Measurements from ENCODE around the gene POLR2H. TPM values are rescaled to one million over a fixed set of nuclear protein-coding genes. Genes with fewer than 3 reads are reported as not detected.

POLR2H gene
- total RNA-seq, 4 donors from 2014 or later: 42.4 to 116 (median 66.2) TPM

DNA sequence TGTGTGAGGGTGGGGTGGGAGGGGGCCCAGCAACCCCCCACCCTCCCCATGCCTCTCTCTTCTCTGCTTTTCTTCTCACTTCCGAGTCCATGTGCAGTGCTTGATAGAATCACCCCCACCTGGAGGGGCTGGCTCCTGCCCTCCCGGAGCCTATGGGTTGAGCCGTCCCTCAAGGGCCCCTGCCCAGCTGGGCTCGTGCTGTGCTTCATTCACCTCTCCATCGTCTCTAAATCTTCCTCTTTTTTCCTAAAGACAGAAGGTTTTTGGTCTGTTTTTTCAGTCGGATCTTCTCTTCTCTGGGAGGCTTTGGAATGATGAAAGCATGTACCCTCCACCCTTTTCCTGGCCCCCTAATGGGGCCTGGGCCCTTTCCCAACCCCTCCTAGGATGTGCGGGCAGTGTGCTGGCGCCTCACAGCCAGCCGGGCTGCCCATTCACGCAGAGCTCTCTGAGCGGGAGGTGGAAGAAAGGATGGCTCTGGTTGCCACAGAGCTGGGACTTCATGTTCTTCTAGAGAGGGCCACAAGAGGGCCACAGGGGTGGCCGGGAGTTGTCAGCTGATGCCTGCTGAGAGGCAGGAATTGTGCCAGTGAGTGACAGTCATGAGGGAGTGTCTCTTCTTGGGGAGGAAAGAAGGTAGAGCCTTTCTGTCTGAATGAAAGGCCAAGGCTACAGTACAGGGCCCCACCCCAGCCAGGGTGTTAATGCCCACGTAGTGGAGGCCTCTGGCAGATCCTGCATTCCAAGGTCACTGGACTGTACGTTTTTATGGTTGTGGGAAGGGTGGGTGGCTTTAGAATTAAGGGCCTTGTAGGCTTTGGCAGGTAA is 16.0 kb upstream of the POLR2H start:
- 43% methylated on average over 14 of the region's 14 CpGs for WGBS

DNA sequence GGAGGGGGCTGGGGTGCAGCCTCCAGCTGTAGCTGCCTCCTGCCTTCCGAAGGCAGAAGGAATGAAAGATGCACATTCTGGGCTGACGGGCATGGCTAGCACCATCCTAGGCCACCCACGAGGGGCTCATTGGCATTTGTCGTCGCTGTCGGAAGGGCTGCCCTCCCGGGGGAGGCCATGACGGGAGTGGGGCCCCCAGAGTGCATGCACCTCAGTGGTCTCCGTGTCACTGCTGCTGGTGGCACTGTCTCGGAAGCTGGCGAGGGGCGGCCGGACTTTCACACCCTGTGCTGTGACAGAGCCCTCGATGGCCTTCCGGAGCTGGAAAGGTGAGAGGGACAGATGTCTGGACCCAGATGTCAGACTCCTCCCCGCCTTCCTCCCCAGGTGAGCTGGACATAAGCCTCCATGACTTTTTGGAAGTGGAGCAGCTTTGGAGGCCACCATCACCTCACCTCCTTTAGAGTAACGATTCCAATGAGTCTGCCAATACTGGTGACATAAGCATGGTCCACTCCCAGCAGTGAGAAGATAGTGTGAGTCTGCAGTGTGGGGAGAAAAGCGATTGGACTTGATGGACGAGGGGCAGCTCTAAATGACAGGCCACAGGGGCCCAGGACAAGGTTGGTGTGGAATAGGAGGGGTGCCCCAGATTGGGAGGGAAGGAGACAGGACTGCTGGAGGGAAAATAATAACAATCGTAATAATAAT is 14.9 kb upstream of the POLR2H start:
- WGBS: 84% methylated on average over 5 of the region's 20 CpGs
- no peak for DNase-seq (ENCODE audit: low spot score in 2 of 2)
- Histone ChIP-seq H3K9me3 (no peaks in the 10 kb centered on the region), H3K4me3 (no peak overlapping the region), H3K36me3 (peaks cover 26% of the 10 kb centered on the region), H3K27me3 (no peaks in the 10 kb centered on the region), H3K27ac (no peak overlapping the region), H3K4me1 (peaks cover 28% of the 10 kb centered on the region)
- TF ChIP-seq POLR2A (IDR thresholded peaks at IDR 0.05): no peak
- TF ChIP-seq, protein P1, sequence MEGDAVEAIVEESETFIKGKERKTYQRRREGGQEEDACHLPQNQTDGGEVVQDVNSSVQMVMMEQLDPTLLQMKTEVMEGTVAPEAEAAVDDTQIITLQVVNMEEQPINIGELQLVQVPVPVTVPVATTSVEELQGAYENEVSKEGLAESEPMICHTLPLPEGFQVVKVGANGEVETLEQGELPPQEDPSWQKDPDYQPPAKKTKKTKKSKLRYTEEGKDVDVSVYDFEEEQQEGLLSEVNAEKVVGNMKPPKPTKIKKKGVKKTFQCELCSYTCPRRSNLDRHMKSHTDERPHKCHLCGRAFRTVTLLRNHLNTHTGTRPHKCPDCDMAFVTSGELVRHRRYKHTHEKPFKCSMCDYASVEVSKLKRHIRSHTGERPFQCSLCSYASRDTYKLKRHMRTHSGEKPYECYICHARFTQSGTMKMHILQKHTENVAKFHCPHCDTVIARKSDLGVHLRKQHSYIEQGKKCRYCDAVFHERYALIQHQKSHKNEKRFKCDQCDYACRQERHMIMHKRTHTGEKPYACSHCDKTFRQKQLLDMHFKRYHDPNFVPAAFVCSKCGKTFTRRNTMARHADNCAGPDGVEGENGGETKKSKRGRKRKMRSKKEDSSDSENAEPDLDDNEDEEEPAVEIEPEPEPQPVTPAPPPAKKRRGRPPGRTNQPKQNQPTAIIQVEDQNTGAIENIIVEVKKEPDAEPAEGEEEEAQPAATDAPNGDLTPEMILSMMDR (IDR thresholded peaks at IDR 0.05): no peak
- TF ChIP-seq POLR2AphosphoS5 (IDR thresholded peaks at IDR 0.05): no peak
- no peak for TF ChIP-seq EP300 (IDR thresholded peaks at IDR 0.05)

More for the DNA sequence above, 16.0 kb upstream of the POLR2H start:
- H3K4me1 ChIP-seq: peaks cover 34% of the 10 kb centered on the region
- H3K27ac ChIP-seq: peak overlapping the region; percentile 55
- H3K27me3 ChIP-seq: no peaks in the 10 kb centered on the region
- H3K4me3 ChIP-seq: no peak overlapping the region
- peaks cover 26% of the 10 kb centered on the region for H3K36me3 ChIP-seq
- H3K9me3 ChIP-seq: no peaks in the 10 kb centered on the region
- TF ChIP-seq POLR2AphosphoS5 (IDR thresholded peaks at IDR 0.05): peak in 1 of 3 donors; percentile 44
- TF ChIP-seq EP300 (IDR thresholded peaks at IDR 0.05): no peak
- no peak for TF ChIP-seq POLR2A (IDR thresholded peaks at IDR 0.05)
- TF ChIP-seq, protein P1 (IDR thresholded peaks at IDR 0.05): peak in 1 of 2 donors; percentile 60
- DNase-seq (ENCODE audit: low spot score in 2 of 2): no peak

GRCh38 chr3:184347321-184348056 is 14.0 kb upstream of the POLR2H start:
- no peak for DNase-seq (ENCODE audit: low spot score in 2 of 2)
- H3K27ac ChIP-seq: no peak overlapping the region

GRCh38 chr3:184348057-184348382 is 13.5 kb upstream of the POLR2H start:
- H3K9me3 ChIP-seq: no peaks in the 10 kb centered on the region
- H3K27ac ChIP-seq: no peak overlapping the region
- peaks cover 32% of the 10 kb centered on the region for H3K4me1 ChIP-seq
- DNase-seq (ENCODE audit: low spot score in 2 of 2): no peak
- no peak for TF ChIP-seq POLR2A (IDR thresholded peaks at IDR 0.05)
- TF ChIP-seq, protein P1 (IDR thresholded peaks at IDR 0.05): no peak
- TF ChIP-seq POLR2AphosphoS5 (IDR thresholded peaks at IDR 0.05): no peak
- TF ChIP-seq EP300 (IDR thresholded peaks at IDR 0.05): no peak
- H3K4me3 ChIP-seq: no peak overlapping the region
- no peaks in the 10 kb centered on the region for H3K27me3 ChIP-seq
- H3K36me3 ChIP-seq: peaks cover 18% of the 10 kb centered on the region
- WGBS: 84% methylated on average over 4 of the region's 4 CpGs

More at GRCh38 chr3:184347321-184348056, 14.0 kb upstream of the POLR2H start:
- H3K4me1 ChIP-seq: peaks cover 30% of the 10 kb centered on the region
- peaks cover 23% of the 10 kb centered on the region for H3K36me3 ChIP-seq
- 72% methylated on average over 12 of the region's 12 CpGs for WGBS
- H3K27me3 ChIP-seq: no peaks in the 10 kb centered on the region
- no peak overlapping the region for H3K4me3 ChIP-seq
- no peak for TF ChIP-seq POLR2AphosphoS5 (IDR thresholded peaks at IDR 0.05)
- TF ChIP-seq EP300 (IDR thresholded peaks at IDR 0.05): no peak
- TF ChIP-seq, protein P1 (IDR thresholded peaks at IDR 0.05): no peak
- TF ChIP-seq POLR2A (IDR thresholded peaks at IDR 0.05): no peak
- no peaks in the 10 kb centered on the region for H3K9me3 ChIP-seq
